Neural progenitor cell (in vitro differentiated cells): ENCODE measurements around the gene RIPK3.

Experiments
- EZH2 ChIP-seq: fragments of 200-600 bp; sonication (generic); IDR thresholded peaks from 2 replicates; pipeline ENCODE4 v1.6.1; 2017; ENCODE audit warnings: antibody characterized with exemption, mild to moderate bottlenecking, moderate library complexity
- TF ChIP-seq, protein P1 (sequence below): fragments of 200-600 bp; sonication (generic); IDR thresholded peaks from 2 replicates; pipeline ENCODE4 v1.5.1; 2017; ENCODE audit warnings: antibody characterized with exemption, mild to moderate bottlenecking

GRCh38 chr14:24314377-24315193, 25.2 kb downstream of the RIPK3 start:
- TF ChIP-seq, protein P1, sequence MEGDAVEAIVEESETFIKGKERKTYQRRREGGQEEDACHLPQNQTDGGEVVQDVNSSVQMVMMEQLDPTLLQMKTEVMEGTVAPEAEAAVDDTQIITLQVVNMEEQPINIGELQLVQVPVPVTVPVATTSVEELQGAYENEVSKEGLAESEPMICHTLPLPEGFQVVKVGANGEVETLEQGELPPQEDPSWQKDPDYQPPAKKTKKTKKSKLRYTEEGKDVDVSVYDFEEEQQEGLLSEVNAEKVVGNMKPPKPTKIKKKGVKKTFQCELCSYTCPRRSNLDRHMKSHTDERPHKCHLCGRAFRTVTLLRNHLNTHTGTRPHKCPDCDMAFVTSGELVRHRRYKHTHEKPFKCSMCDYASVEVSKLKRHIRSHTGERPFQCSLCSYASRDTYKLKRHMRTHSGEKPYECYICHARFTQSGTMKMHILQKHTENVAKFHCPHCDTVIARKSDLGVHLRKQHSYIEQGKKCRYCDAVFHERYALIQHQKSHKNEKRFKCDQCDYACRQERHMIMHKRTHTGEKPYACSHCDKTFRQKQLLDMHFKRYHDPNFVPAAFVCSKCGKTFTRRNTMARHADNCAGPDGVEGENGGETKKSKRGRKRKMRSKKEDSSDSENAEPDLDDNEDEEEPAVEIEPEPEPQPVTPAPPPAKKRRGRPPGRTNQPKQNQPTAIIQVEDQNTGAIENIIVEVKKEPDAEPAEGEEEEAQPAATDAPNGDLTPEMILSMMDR, result no peak
- TF ChIP-seq EZH2, result no peak
